Activated T-helper 1 cell treated with anti-CD3 and anti-CD28 coated beads, Interleukin-12 subunit alpha, Interleukin-12 subunit beta, Interleukin-2, Interleukin-4 antibody, amounts not matched to agents 30 ng/mL and 10 ng/mL and 1 ng/mL, durations not matched to agents 14 hours and 24 hours and 36 hours (primary cell): ENCODE data around the gene THBS2. TPM values are rescaled to one million over a fixed set of nuclear protein-coding genes. Genes with fewer than 3 reads are reported as not detected.
"Not testable (repeated sequence)": the region's sequence is repeated elsewhere in the genome, so short reads cannot be mapped to it uniquely, and the experiment has no call there.

Source experiments
- DNase-seq: peaks from one replicate; pipeline ENCODE4 v3.0.0; 2021; ENCODE audit warnings: low spot score
- H3K27ac Mint-ChIP-seq: one replicate; pipeline ENCODE4 v1.8.0; 2021; ENCODE audit warnings: mild to moderate bottlenecking, mixed read lengths
- H3K27me3 Mint-ChIP-seq: one replicate; pipeline ENCODE4 v1.8.0; 2022; ENCODE audit warnings: mild to moderate bottlenecking, moderate library complexity, mixed read lengths; ENCODE audit not compliant: insufficient read depth
- H3K36me3 Mint-ChIP-seq: one replicate; pipeline ENCODE4 v1.8.0; 2021; ENCODE audit warnings: low read depth, mixed read lengths
- H3K4me1 Mint-ChIP-seq: one replicate; pipeline ENCODE4 v1.8.0; 2021; ENCODE audit warnings: low read depth, mixed read lengths
- H3K4me3 Mint-ChIP-seq: one replicate; pipeline ENCODE4 v1.8.0; 2021; ENCODE audit warnings: mild to moderate bottlenecking, moderate library complexity, mixed read lengths
- H3K9me3 Mint-ChIP-seq: one replicate; pipeline ENCODE4 v1.8.0; 2021; ENCODE audit warnings: mixed read lengths
- intact Hi-C: fragments of 100-400 bp; cut with micrococcal nuclease; formaldehyde crosslinking; loops from one replicate; pipeline ENCODE4 v1.15.1; 2024
- total RNA-seq: library from RNA; stranded (reverse); gene quantifications from 2 replicates; pipeline ENCODE4 v1.2.3, GENCODE V29; 2022

Gene THBS2
- total RNA-seq, 1 donor from 2014 or later: not detected

DNA sequence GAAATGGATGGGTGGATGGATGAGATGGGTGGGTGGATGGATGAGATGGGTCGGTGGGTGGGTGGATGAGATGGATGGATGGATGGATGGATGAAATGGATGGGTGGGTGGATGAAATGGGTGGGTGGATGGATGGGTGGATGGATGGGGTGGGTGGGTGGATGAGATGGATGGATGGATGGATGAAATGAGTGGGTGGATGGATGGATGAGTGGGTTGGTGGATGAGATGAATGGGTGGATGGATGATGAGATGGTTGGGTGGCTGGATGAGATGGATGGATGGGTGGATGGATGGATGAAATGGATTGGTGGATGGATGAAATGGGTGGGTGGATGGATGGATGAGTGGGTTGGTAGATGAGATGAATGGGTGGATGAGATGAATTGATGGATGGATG lies 35.7 kb downstream of the THBS2 start:
- Mint-ChIP-seq H3K27me3 (no peaks in the 10 kb centered on the region), H3K36me3 (no peaks in the 10 kb centered on the region), H3K27ac (no peak overlapping the region), H3K4me3 (no peak overlapping the region), H3K9me3 (peaks cover 5% of the 10 kb centered on the region), H3K4me1 (no peaks in the 10 kb centered on the region)
- intact Hi-C loops: loop anchor here (10.0 kb wide), 1 partner anchor 337 kb away; no protein-coding TSS in a partner anchor
- no peak for DNase-seq

- H3K27ac Mint-ChIP-seq: no peak overlapping the region
- no peaks in the 10 kb centered on the region for H3K27me3 Mint-ChIP-seq
- intact Hi-C loops: loop anchor here (10.0 kb wide), 1 partner anchor 338 kb away; no protein-coding TSS in a partner anchor
- H3K4me1 Mint-ChIP-seq: peaks cover 4% of the 10 kb centered on the region
- no peak for DNase-seq
- H3K36me3 Mint-ChIP-seq: peaks cover 1% of the 10 kb centered on the region
- peaks cover 7% of the 10 kb centered on the region for H3K9me3 Mint-ChIP-seq
- no peak overlapping the region for H3K4me3 Mint-ChIP-seq
Measured at GRCh38 chr6:169216830-169217229, 36.8 kb downstream of the THBS2 start.

GRCh38 chr6:169215201-169215681 lies 38.4 kb downstream of the THBS2 start:
- intact Hi-C loops: loop anchor here (10.0 kb wide), 1 partner anchor 340 kb away; no protein-coding TSS in a partner anchor
- no peak overlapping the region for H3K4me3 Mint-ChIP-seq
- H3K27ac Mint-ChIP-seq: peak overlapping the region; percentile 21

DNA sequence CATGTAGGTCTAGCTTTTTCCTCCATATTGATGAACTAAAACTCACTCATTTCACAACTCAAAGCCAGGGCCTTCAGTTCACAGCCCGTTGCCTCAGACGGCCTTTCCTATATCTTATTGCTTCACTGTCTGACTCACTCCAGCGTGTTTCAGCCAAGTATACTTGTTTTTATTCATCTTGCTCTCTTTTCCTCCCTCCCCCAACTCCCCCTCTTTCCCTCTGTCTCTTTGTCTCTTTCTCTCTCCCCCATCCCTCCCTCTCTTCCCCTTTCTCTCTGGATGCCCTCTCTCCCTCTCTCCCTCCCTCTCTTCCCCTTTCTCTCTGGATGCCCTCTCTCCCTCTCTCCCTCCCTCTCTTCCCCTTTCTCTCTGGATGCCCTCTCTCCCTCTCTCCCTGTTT lies 38.9 kb downstream of the THBS2 start:
- not testable (repeated sequence) for DNase-seq, H3K4me1 Mint-ChIP-seq, H3K27ac Mint-ChIP-seq, H3K4me3 Mint-ChIP-seq, H3K36me3 Mint-ChIP-seq, H3K27me3 Mint-ChIP-seq
- peaks cover 15% of the 10 kb centered on the region for H3K9me3 Mint-ChIP-seq
- intact Hi-C loops: loop anchor here (5.0 to 10.0 kb wide), 2 partner anchors 340 to 578 kb away; no protein-coding TSS in a partner anchor

More at GRCh38 chr6:169215201-169215681, 38.4 kb downstream of the THBS2 start:
- H3K36me3 Mint-ChIP-seq: peaks cover 3% of the 10 kb centered on the region
- H3K27me3 Mint-ChIP-seq: no peaks in the 10 kb centered on the region
- H3K4me1 Mint-ChIP-seq: peaks cover 4% of the 10 kb centered on the region
- peaks cover 20% of the 10 kb centered on the region for H3K9me3 Mint-ChIP-seq
- no peak for DNase-seq

- Mint-ChIP-seq H3K27me3 (peaks cover 1% of the 10 kb centered on the region), H3K9me3 (peaks cover 15% of the 10 kb centered on the region), H3K4me1 (peaks cover 4% of the 10 kb centered on the region), H3K4me3 (no peak overlapping the region), H3K36me3 (peaks cover 3% of the 10 kb centered on the region), H3K27ac (no peak overlapping the region)
- DNase-seq: no peak
- intact Hi-C loops: loop anchor here (1.0 to 10.0 kb wide), 6 partner anchors 341 to 1371 kb away; partner anchors contain the start of genes C6orf120, DYNLT2, ERMARD and PDCD2
Measured at GRCh38 chr6:169213814-169214520, 39.7 kb downstream of the THBS2 start.

DNA sequence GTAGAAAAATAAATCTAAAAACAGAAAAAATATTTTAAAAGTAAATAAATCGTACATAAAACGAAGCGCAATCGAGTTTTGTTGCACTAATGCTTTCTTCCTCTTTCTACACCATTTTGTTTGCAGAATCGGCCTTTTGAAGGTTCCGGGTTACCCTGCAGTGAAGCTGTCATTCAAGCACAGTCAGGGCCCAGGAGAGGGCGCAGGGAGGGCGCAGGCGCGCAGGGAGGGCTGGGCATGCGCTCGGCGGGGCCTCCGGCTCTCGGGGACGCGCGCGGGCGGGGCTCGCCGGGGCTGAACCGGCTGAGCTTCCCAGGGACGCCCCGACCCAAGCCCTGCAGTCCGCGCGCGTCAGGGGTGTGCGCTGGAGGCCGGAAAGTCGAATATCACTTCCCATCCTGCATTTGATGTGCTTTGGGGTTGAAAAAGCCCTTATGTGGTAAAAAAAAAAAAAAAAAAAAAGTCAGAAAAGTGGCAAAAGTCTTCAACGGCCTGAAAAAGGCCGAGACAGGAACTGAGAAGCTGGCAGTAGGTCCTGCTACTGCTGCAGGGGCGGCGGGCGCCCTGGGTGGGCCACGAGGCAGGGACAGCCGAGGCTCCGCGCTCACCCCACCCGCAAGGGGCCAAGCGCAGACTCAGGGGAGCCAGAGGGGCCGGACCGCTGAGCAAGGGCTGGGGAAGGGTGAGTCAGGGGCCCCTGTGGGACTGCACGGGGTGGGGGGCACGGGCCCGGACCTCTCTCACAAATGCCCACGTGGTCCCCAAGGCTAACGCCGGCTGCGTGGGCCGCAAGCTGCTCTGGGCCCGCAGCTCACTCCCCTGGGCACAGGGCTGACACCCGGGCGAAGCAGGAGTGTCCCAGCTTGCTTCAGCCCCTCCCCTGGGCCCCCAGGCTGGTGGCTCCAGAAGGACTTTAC lies 40.5 kb downstream of the THBS2 start:
- Mint-ChIP-seq H3K9me3 (peaks cover 22% of the 10 kb centered on the region), H3K27me3 (peaks cover 5% of the 10 kb centered on the region), H3K27ac (peak overlapping the region; percentile 32), H3K36me3 (peaks cover 3% of the 10 kb centered on the region), H3K4me1 (peaks cover 7% of the 10 kb centered on the region), H3K4me3 (peak overlapping the region; percentile 43)
- intact Hi-C loops: loop anchor here (1.0 to 10.0 kb wide), 6 partner anchors 342 to 1372 kb away; partner anchors contain the start of genes C6orf120, DYNLT2, ERMARD and PDCD2
- DNase-seq: peak; percentile 87

DNA sequence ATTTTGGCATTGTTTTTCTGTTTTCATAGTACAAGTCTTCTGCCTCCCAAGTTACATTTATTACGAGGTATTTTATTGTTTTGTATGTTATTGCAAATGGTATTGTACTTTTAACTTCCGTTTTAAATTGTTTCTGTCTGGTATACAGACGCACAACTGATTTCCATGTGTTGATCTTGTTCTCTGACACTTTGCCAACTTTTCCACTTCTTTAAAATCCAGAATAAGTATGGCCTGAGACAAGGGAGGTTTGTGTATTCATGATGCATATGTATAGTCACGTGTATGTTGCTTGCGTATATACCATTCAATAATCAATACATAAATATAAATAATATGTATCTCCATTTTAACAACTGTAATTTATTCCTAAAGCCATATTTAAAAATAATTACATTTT lies 41.2 kb downstream of the THBS2 start:
- DNase-seq: no peak
- Mint-ChIP-seq H3K27me3 (peaks cover 8% of the 10 kb centered on the region), H3K36me3 (peaks cover 3% of the 10 kb centered on the region), H3K4me3 (peak overlapping the region; percentile 19), H3K4me1 (peaks cover 15% of the 10 kb centered on the region), H3K9me3 (peaks cover 28% of the 10 kb centered on the region), H3K27ac (no peak overlapping the region)
- intact Hi-C loops: loop anchor here (2.0 to 10.0 kb wide), 5 partner anchors 342 to 1372 kb away; partner anchors contain the start of genes DYNLT2, ERMARD and PDCD2

GRCh38 chr6:169211881-169212280 lies 41.8 kb downstream of the THBS2 start:
- Mint-ChIP-seq H3K4me3 (peak overlapping the region; percentile 29), H3K4me1 (peaks cover 17% of the 10 kb centered on the region), H3K27me3 (peaks cover 8% of the 10 kb centered on the region), H3K27ac (no peak overlapping the region), H3K36me3 (peaks cover 3% of the 10 kb centered on the region), H3K9me3 (peaks cover 31% of the 10 kb centered on the region)
- no peak for DNase-seq
- intact Hi-C loops: loop anchor here (2.0 to 10.0 kb wide), 5 partner anchors 343 to 1373 kb away; partner anchors contain the start of genes DYNLT2, ERMARD and PDCD2

- DNase-seq: no peak
- peaks cover 38% of the 10 kb centered on the region for H3K9me3 Mint-ChIP-seq
- H3K27ac Mint-ChIP-seq: no peak overlapping the region
- H3K4me1 Mint-ChIP-seq: peaks cover 17% of the 10 kb centered on the region
- H3K27me3 Mint-ChIP-seq: peaks cover 10% of the 10 kb centered on the region
- intact Hi-C loops: loop anchor here (5.0 to 10.0 kb wide), 2 partner anchors 344 to 582 kb away; no protein-coding TSS in a partner anchor
- no peak overlapping the region for H3K4me3 Mint-ChIP-seq
- peaks cover 3% of the 10 kb centered on the region for H3K36me3 Mint-ChIP-seq
Measured at GRCh38 chr6:169210611-169211010, 43.0 kb downstream of the THBS2 start.

- H3K27me3 Mint-ChIP-seq: peaks cover 12% of the 10 kb centered on the region
- no peak overlapping the region for H3K27ac Mint-ChIP-seq
- no peak overlapping the region for H3K4me3 Mint-ChIP-seq
- peaks cover 17% of the 10 kb centered on the region for H3K4me1 Mint-ChIP-seq
- no peak for DNase-seq
- intact Hi-C loops: no loop called here
- H3K36me3 Mint-ChIP-seq: peaks cover 3% of the 10 kb centered on the region
- peaks cover 38% of the 10 kb centered on the region for H3K9me3 Mint-ChIP-seq
Measured at GRCh38 chr6:169208011-169208410, 45.6 kb downstream of the THBS2 start.

- Mint-ChIP-seq H3K36me3 (peaks cover 3% of the 10 kb centered on the region), H3K27ac (no peak overlapping the region), H3K9me3 (peaks cover 38% of the 10 kb centered on the region), H3K4me1 (peaks cover 15% of the 10 kb centered on the region), H3K4me3 (no peak overlapping the region), H3K27me3 (peaks cover 12% of the 10 kb centered on the region)
- DNase-seq: no peak
- intact Hi-C loops: no loop called here
Measured at GRCh38 chr6:169207482-169207881, 46.2 kb downstream of the THBS2 start.
